GM18861 (cell line): ENCODE measurements around the gene DENND2D.
A peak's percentile ranks its signal among the peaks of the same experiment; 100 is the strongest.

Experiments used
- ATAC-seq: cut with Tn5 transposase; IDR thresholded peaks from one replicate; pipeline ENCODE4 v1.9.1; 2021; ENCODE audit not compliant: unreplicated experiment

Gene DENND2D

DNA sequence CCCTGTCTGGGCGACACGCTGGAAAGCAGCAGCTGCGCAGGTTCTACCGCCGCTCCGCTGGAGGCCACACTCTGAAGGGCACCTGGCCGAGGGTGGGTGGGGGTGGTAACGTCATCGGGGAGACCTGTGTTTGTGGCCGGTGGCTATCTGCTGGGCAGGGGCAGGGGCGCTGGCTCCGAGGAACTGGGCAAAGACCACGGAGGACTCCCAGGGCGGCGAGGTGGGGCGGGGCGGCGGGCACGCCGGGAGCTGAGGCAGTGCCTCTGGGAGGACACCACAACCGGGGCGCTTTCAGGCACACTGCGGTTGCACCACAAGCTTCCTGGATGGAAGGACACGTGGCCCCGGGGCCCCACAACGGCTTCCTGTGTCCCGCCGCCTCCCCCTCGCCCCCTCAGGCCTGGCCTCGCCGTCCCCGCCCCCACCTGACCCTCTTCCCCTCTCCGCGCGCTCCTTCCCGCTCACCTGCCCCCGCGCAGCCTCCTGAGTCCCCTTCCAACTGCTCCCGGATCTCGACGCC is 3.3 kb upstream of the DENND2D start:
- peak; percentile 38 for ATAC-seq

DNA sequence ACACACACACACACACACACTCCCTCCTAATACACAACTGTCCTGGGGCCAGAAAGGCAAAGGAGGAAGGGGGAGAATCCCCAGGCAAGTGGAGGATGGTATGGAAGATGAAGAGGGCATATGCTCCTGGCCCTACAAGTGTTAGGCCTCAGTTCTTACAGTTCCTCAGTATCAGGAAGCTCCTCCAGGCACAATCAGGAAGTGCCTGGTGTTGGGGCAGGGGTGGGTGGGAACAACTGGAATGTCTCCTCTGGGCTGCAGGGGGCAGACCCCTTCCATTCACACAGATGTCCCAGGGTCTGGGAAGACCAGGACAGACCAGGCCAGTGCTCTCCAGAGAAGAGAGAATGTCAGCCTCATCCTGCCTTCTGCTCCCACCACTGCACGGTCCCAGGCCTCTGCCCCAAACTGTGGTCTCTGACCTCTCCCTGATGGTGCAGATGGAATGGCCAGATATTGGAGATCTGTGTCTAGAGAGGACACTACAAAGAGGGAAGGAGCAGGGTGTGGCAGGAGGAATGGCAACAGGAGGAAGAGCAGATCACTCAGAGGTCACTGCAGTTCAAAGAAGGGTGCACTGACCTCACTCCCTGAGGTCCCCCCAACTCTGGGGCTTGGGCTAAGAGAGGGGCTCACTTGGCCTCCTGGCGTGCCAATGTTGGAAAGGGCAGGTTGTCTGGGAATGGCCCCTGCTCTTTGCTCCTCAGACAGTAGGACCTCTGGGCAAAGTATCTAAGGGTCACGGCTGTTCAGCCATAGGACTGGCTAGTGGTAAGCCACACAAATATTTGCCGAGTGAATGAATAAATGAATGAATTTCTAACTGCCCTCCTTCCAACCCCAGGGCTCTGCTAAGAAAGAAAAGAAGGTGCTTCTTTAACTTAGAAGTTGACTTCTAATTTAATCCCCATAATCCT is 2.5 kb upstream of the DENND2D start:
- ATAC-seq = no peak

GRCh38 chr1:111202366-111202706 is 1.9 kb upstream of the DENND2D start:
- no peak for ATAC-seq

- ATAC-seq = no peak
Measured at GRCh38 chr1:111201275-111202090, 1.0 kb upstream of the DENND2D start.

DNA sequence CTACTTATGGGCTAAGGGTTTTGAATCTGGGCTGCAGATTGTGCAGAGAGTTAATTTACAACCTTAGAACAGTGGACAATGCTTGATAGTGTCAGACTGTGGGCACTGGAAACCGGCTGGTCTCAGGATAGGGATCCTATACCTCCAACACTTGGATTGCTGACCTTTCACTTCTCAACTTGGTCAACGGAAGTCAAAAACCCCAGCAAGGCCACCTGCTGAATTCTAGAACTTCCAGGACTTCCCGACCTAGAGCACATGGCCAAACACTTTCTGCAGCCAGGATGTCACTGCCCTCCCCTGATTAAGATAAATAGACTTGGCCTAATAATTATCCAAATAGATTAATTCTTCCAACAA is 336 bp upstream of the DENND2D start:
- ATAC-seq = no peak

- no peak for ATAC-seq
Measured at GRCh38 chr1:111199329-111199728, 1.1 kb downstream of the DENND2D start.

DNA sequence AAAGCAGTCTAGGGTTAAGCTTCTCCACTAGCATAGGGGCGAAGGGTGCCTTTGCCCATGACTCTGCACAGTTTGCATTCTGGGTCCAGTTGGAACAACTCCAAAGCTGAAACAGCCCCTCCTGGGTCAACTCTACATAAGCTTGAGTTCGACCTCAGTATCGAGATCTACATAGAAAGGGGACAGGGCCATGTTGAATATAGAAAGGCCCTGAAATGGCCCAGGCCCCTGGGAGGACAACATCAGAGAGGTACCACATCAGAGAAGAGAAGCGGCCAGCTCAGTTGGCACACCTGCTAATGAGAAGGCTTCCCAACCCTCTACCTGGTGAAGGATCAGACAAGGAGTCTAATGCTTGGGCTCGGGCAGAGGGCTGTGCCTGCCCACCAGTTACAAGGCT is 1.6 kb downstream of the DENND2D start:
- ATAC-seq = no peak

DNA sequence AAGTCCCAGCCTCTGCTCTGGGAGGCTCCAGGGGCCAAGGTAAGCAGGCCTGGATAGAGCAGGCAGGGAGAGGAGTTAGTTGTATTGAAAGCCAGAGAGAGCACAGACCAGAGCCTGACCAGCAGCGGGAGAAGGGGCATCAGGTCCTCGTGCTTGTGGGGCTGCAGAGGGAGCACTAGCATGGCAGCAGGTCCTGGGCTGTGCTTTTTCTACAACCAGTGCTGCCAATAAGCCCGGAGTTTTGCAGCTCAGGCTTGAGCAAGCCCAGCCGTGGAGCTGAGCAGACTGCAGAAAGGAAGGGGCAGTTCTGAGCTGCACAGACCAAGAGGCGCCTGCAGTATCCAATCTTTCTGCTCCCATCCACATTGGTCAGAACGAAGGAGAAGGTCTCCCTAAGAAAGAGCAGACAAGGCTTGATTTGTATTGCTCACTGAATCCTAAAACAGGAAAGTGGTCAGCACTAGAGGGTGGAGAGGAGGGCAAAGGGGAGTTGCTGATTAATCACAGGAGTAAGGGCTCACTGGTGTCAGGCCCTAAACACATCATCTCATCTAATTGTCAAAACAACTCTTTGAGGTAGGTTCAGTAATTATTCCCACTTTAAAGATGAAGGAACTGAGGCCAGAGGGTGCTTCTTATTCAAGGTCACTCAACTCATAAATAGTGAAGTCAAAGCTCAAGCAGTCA is 2.7 kb downstream of the DENND2D start:
- ATAC-seq = no peak

GRCh38 chr1:111196213-111196612 is 4.2 kb downstream of the DENND2D start:
- no peak for ATAC-seq

GRCh38 chr1:111195002-111195684 is 5.3 kb downstream of the DENND2D start:
- ATAC-seq = no peak

DNA sequence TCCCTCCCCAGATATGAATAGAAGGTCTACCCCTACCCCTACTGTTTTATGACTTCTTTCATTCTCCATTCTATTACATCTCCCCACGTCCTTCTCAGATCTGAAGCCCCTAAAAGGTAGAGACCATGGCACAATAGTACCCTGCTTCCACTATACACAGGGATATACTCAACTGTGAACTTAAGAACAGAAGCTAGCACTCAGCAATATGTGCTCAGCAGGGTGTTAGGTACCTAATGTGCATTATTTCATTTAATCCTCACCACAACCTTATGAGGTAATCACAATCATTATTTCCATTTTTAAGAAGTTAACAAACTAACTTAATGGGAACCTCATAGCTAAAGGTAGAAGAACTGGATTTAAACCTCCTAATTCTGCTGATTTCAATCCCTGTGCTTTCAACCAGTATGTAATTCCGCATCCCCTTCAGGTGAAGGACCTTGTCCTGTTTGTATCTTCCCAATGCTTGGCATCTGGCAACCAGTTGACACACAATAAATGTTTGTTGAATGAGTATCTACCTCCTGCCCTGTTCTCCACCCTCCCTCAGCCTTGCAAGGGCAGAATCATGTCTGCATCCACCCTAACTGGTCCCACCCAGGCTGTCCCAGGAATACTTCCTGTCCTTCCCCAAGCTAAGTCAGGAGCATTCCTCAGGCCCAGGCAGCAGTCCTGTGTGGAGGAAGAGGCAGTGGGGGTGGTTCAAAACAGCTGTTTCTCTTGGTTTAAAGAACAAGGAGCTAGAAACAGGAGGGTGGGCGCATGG is 6.5 kb downstream of the DENND2D start:
- ATAC-seq = no peak

- peak; percentile 41 for ATAC-seq
Measured at GRCh38 chr1:111192658-111193519, 7.6 kb downstream of the DENND2D start.

GRCh38 chr1:111192074-111192473 is 8.4 kb downstream of the DENND2D start:
- ATAC-seq = no peak

GRCh38 chr1:111191496-111191895 is 8.9 kb downstream of the DENND2D start:
- ATAC-seq = no peak

DNA sequence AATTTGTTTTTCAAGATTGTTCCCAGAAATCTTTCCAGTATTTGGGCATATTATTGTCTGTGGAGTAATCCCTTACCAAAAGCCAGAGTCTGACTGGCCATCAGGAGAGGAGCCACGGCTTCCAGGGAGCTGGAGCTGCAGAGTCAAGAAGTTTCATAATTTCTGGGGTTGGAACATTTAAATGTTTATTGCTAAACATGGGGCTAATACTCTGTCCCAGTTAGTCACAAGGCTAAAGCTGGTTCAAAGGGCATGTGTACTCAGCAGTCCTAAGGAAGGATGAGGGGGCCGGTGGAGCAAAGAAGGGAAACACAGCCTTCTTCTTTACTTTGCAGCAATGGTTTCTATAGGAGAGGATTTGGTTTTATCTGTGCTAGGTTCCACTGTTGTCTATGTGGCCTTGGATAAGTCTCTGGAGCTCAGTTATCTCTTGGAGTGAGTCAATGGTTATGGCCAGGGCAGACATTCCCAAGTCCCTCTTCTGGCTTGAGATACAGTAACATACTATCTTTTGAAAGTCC is 9.5 kb downstream of the DENND2D start:
- ATAC-seq = no peak

DNA sequence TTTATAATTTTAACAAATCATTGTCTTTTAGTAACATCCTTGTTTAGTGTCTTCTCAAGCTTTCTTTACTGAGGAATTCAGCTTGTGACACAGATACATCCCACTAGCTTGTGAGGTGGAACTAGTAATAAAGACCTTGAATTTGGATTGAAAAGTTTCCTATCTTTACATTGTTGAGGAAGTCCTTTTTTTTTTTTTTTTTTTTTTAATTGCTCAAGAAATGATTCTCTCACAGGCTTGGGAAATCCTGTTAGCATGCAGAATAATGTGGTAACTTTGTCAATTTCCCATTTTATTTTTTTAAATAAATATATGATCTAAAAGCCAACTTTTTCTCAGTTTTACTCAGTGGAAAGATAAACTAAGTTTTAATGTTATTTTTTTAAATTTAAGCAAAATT is 15.8 kb downstream of the DENND2D start:
- ATAC-seq = no peak

DNA sequence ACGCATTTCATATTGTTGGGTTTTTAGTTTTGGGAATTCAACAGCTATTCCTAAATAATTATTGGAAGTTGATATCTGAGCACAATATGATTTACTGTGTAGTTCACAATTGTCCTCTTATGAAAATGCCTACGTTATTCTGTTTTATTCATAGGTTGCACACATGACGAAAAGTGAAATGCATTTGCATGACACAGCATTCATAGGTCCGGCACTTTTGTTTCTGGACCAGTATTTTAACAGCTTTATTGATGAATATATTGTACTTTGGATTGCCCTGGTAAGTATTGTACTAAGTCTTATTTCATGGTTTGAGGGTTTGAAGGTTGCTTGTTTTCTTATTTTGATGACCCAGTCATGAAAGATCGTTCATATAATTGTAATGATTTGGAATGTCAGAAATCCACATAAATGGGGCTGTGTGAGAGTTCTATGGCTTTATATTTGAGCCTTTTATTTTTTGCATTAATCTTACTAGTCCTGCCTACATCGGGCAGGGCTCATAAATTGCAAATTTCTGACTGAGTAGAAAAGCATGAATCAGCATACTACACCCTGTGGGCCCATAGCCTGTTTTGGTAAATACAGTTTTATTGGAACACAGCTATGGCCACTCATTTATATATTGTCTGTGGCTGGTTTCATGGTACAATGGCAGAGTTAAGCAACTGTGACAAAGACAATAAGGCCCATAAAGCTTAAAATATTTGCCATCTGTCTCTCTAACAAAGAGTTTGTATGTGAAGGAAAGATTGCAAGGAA is 17.0 kb downstream of the DENND2D start:
- ATAC-seq = no peak

DNA sequence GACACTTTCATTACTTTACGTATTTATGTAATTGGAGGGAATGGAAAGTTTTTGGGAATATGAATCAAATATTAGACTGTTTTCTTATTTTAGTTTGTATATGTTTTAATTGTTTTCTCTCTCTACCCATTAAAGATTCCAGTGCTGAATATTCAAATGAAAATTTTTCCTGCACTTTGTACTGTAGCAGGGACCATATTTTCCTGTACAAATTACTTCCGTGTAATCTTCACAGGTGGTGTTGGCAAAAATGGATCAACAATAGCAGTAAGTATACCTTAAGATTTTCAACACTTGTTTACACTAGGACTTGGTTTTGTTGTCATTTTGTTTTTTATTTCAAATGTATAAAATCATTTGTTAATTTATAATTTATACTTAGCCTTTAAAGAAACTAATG is 18.4 kb downstream of the DENND2D start:
- ATAC-seq = no peak
